Neural cell (in vitro differentiated cells): ENCODE measurements around the gene NHS. TPM values are rescaled to one million over a fixed set of nuclear protein-coding genes. Genes with fewer than 3 reads are reported as not detected.

Source experiments
- H2AFZ ChIP-seq: fragments of 200-600, 300-800 bp; sonication (generic), shearing (Covaris generic); 2 replicates; pipeline ENCODE4 v1.6.0; 2014; ENCODE audit warnings: low read depth, mild to moderate bottlenecking, antibody characterized with exemption, low read length, moderate library complexity
- H3F3A ChIP-seq: fragments of 200-600 bp; shearing (Covaris generic); 2 replicates; pipeline ENCODE4 v1.6.1; 2016; ENCODE audit warnings: mild to moderate bottlenecking, moderate library complexity, mixed read lengths, antibody characterized with exemption, low read length; ENCODE audit not compliant: insufficient read depth, poor library complexity, severe bottlenecking
- H3K27ac ChIP-seq: fragments of 200-600, 300-800 bp; sonication (generic), shearing (Covaris generic); 2 replicates; pipeline ENCODE4 v1.5.1; 2014; ENCODE audit warnings: mild to moderate bottlenecking, low read length, moderate library complexity
- H3K27me3 ChIP-seq: fragments of 300-800, 200-600 bp; sonication (generic), shearing (Covaris generic); 2 replicates; pipeline ENCODE4 v1.6.0; 2014; ENCODE audit warnings: mild to moderate bottlenecking, low read depth, low read length, moderate library complexity; ENCODE audit not compliant: insufficient read depth
- H3K36me3 ChIP-seq: fragments of 300-800, 200-600 bp; sonication (generic), shearing (Covaris generic); 2 replicates; pipeline ENCODE4 v1.5.1; 2014; ENCODE audit warnings: mild to moderate bottlenecking, antibody characterized with exemption, low read length, moderate library complexity; ENCODE audit not compliant: insufficient read depth
- H3K4me2 ChIP-seq: fragments of 300-800, 200-600 bp; sonication (generic), shearing (Covaris generic); 2 replicates; pipeline ENCODE4 v1.6.0; 2014; ENCODE audit warnings: mild to moderate bottlenecking, low read length
- H3K4me3 ChIP-seq: fragments of 300-800, 200-600 bp; sonication (generic), shearing (Covaris generic); 2 replicates; pipeline ENCODE4 v1.5.1; 2014; ENCODE audit warnings: mild to moderate bottlenecking, low read length, moderate library complexity
- H3K79me2 ChIP-seq: fragments of 200-600 bp; shearing (Covaris generic); replicated peaks from 2 replicates; pipeline ENCODE4 v1.6.0; 2014; ENCODE audit warnings: mild to moderate bottlenecking, low read length, moderate library complexity; ENCODE audit not compliant: insufficient read depth
- H3K9ac ChIP-seq: fragments of 300-800, 200-600 bp; sonication (generic), shearing (Covaris generic); 2 replicates; pipeline ENCODE4 v1.6.1; 2016; ENCODE audit warnings: mild to moderate bottlenecking, low read length, mixed read lengths
- H3K9me2 ChIP-seq: fragments of 200-600 bp; shearing (Covaris generic); 2 replicates; pipeline ENCODE4 v1.6.1; 2016; ENCODE audit warnings: mild to moderate bottlenecking, low read length, mixed read lengths; ENCODE audit not compliant: insufficient read depth
- H3K9me3 ChIP-seq: fragments of 200-600, 300-800 bp; sonication (generic), shearing (Covaris generic); 2 replicates; pipeline ENCODE4 v1.6.1; 2016; ENCODE audit warnings: mild to moderate bottlenecking, mixed run types, low read length, moderate library complexity, mixed read lengths
- H4K20me1 ChIP-seq: fragments of 200-600 bp; shearing (Covaris generic); 2 replicates; pipeline ENCODE4 v1.6.1; 2016; ENCODE audit warnings: mild to moderate bottlenecking, mixed run types; ENCODE audit not compliant: insufficient read depth
- EP300 ChIP-seq: fragments of 450-650 bp; conservative IDR thresholded peaks from 2 replicates; pipeline ENCODE4 v1.6.1; 2014; ENCODE audit warnings: antibody characterized with exemption, mild to moderate bottlenecking, moderate library complexity; ENCODE audit not compliant: poor library complexity, severe bottlenecking
- EZH2 ChIP-seq: fragments of 200-600, 300-800 bp; shearing (Covaris generic), sonication (generic); IDR thresholded peaks from 2 replicates; pipeline ENCODE4 v1.6.1; 2014; ENCODE audit warnings: antibody characterized with exemption, low read length, borderline replicate concordance, mild to moderate bottlenecking; ENCODE audit not compliant: insufficient read depth, poor library complexity, severe bottlenecking
- MXI1 ChIP-seq: fragments of 450-650 bp; conservative IDR thresholded peaks from 2 replicates; pipeline ENCODE4 v1.6.1; 2014; ENCODE audit warnings: antibody characterized with exemption, mild to moderate bottlenecking; ENCODE audit not compliant: poor library complexity, severe bottlenecking
- POLR2AphosphoS5 ChIP-seq: IDR thresholded peaks from 2 replicates; pipeline ENCODE4 v1.6.1; 2012
- RAD21 ChIP-seq: fragments of 450-650 bp; conservative IDR thresholded peaks from 2 replicates; pipeline ENCODE4 v1.6.1; 2014; ENCODE audit warnings: antibody characterized with exemption, mild to moderate bottlenecking, moderate library complexity
- SMC3 ChIP-seq: fragments of 450-650 bp; conservative IDR thresholded peaks from 2 replicates; pipeline ENCODE4 v1.6.1; 2014; ENCODE audit warnings: antibody characterized with exemption, mild to moderate bottlenecking, moderate library complexity; ENCODE audit not compliant: poor library complexity
- TAF1 ChIP-seq: IDR thresholded peaks from 2 replicates; pipeline ENCODE4 v1.6.1; 2012; ENCODE audit warnings: low read depth
- polyA plus RNA-seq: library from polyadenylated mRNA; depleted of rRNA; stranded (reverse); fragments of >200 nt; gene quantifications from 2 replicates; pipeline ENCODE4 v1.2.3, GENCODE V29; 2014
- TF ChIP-seq, protein P1 (sequence below): fragments of 450-650 bp; IDR thresholded peaks from 2 replicates; pipeline ENCODE4 v1.5.1; 2014; ENCODE audit warnings: antibody characterized with exemption, mild to moderate bottlenecking, moderate library complexity; ENCODE audit not compliant: poor library complexity, severe bottlenecking
- TF ChIP-seq, protein P2 (sequence below): IDR thresholded peaks from 2 replicates; pipeline ENCODE4 v1.6.1; 2012; ENCODE audit warnings: borderline replicate concordance

Gene NHS
- polyA plus RNA-seq, 1 donor from 2014 or later, result 1.9 TPM

DNA sequence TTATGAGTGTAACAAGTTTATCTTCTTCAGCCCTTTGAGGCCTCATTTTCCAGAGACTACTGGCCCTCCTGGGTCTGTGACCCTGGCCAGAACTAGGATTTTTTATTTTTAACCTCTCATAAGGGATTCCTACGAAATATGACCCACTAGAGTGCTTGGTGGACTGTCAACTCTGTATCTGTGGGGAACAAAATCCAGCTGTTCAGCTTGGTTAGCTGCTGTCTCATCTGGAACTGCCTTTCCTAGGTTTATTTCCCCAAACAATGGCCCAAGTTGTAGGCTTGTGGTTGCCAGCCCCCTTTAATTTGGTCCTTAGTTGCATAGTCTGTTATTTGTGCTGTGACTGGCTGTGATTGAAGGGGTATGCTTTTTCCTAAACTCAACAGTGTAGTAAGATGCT is 56.2 kb downstream of the NHS start:
- Histone ChIP-seq H3K9me2 (no peaks in the 10 kb centered on the region), H2AFZ (no peak overlapping the region)
- TF ChIP-seq SMC3 (no peak), EZH2 (no peak), POLR2AphosphoS5 (no peak), EP300 (no peak)

DNA sequence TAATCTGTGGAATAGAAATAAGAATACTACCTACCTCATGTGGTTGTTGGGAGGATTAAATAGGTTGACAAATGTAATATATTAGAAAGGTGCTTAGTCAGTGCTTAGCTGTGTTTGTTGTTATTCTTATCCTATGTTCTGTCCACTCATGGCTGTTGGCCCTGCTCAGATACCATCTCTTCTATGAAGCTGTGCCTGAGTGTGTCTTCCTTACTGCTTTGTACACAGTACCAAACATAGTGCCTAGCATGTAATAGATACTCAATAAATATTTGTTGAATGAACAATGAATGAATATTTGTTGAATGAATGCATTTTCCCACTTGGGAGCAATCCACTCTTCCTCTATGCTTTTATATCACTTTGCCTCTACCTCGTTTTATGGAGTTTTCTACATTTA is 57.2 kb downstream of the NHS start:
- Histone ChIP-seq H3K4me2 (no peak overlapping the region), H3F3A (no peaks in the 10 kb centered on the region), H2AFZ (no peak overlapping the region), H3K4me3 (no peak overlapping the region), H4K20me1 (no peaks in the 10 kb centered on the region), H3K36me3 (no peaks in the 10 kb centered on the region), H3K9me2 (no peaks in the 10 kb centered on the region), H3K9ac (no peak overlapping the region), H3K9me3 (no peaks in the 10 kb centered on the region), H3K27ac (no peak overlapping the region), H3K27me3 (no peaks in the 10 kb centered on the region), H3K79me2 (no peaks in the 10 kb centered on the region)
- no peak for TF ChIP-seq RAD21
- no peak for TF ChIP-seq EZH2
- TF ChIP-seq, protein P1, sequence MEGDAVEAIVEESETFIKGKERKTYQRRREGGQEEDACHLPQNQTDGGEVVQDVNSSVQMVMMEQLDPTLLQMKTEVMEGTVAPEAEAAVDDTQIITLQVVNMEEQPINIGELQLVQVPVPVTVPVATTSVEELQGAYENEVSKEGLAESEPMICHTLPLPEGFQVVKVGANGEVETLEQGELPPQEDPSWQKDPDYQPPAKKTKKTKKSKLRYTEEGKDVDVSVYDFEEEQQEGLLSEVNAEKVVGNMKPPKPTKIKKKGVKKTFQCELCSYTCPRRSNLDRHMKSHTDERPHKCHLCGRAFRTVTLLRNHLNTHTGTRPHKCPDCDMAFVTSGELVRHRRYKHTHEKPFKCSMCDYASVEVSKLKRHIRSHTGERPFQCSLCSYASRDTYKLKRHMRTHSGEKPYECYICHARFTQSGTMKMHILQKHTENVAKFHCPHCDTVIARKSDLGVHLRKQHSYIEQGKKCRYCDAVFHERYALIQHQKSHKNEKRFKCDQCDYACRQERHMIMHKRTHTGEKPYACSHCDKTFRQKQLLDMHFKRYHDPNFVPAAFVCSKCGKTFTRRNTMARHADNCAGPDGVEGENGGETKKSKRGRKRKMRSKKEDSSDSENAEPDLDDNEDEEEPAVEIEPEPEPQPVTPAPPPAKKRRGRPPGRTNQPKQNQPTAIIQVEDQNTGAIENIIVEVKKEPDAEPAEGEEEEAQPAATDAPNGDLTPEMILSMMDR, result no peak
- no peak for TF ChIP-seq TAF1
- no peak for TF ChIP-seq MXI1
- TF ChIP-seq SMC3, result no peak
- TF ChIP-seq POLR2AphosphoS5, result no peak
- TF ChIP-seq EP300, result no peak
- TF ChIP-seq, protein P2, sequence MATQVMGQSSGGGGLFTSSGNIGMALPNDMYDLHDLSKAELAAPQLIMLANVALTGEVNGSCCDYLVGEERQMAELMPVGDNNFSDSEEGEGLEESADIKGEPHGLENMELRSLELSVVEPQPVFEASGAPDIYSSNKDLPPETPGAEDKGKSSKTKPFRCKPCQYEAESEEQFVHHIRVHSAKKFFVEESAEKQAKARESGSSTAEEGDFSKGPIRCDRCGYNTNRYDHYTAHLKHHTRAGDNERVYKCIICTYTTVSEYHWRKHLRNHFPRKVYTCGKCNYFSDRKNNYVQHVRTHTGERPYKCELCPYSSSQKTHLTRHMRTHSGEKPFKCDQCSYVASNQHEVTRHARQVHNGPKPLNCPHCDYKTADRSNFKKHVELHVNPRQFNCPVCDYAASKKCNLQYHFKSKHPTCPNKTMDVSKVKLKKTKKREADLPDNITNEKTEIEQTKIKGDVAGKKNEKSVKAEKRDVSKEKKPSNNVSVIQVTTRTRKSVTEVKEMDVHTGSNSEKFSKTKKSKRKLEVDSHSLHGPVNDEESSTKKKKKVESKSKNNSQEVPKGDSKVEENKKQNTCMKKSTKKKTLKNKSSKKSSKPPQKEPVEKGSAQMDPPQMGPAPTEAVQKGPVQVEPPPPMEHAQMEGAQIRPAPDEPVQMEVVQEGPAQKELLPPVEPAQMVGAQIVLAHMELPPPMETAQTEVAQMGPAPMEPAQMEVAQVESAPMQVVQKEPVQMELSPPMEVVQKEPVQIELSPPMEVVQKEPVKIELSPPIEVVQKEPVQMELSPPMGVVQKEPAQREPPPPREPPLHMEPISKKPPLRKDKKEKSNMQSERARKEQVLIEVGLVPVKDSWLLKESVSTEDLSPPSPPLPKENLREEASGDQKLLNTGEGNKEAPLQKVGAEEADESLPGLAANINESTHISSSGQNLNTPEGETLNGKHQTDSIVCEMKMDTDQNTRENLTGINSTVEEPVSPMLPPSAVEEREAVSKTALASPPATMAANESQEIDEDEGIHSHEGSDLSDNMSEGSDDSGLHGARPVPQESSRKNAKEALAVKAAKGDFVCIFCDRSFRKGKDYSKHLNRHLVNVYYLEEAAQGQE, result no peak

More for the DNA sequence above, 56.2 kb downstream of the NHS start:
- no peaks in the 10 kb centered on the region for H3K9me3 ChIP-seq
- H3K4me3 ChIP-seq, result no peak overlapping the region
- no peaks in the 10 kb centered on the region for H3K79me2 ChIP-seq
- no peaks in the 10 kb centered on the region for H3K36me3 ChIP-seq
- no peak overlapping the region for H3K9ac ChIP-seq
- no peaks in the 10 kb centered on the region for H4K20me1 ChIP-seq
- no peaks in the 10 kb centered on the region for H3F3A ChIP-seq
- no peaks in the 10 kb centered on the region for H3K27me3 ChIP-seq
- H3K27ac ChIP-seq, result no peak overlapping the region
- no peak overlapping the region for H3K4me2 ChIP-seq

DNA sequence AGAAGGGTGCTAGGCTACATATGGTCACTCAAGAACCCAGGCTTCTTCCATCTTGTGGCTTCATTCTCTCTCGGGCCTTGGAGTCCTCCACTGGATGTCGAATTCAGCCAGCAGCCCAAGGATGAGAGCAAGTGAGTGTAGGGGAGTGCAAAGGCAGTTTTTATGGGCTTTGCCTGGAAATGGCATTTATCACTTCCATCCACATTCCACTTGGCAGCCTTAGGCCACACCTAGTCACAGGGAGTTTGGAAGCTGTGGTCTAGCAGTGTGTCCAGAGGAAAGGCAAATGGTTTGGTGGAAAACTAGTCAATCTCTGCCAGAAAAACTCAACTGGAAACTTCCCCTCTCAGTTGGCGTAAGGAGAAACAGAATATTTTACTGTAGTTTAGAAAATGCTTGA is 59.0 kb downstream of the NHS start:
- no peaks in the 10 kb centered on the region for H4K20me1 ChIP-seq
- no peaks in the 10 kb centered on the region for H3K9me2 ChIP-seq
- H3K4me2 ChIP-seq, result no peak overlapping the region
- H3K36me3 ChIP-seq, result no peaks in the 10 kb centered on the region
- H2AFZ ChIP-seq, result no peak overlapping the region
- no peaks in the 10 kb centered on the region for H3K79me2 ChIP-seq
- H3K27me3 ChIP-seq, result no peaks in the 10 kb centered on the region
- H3K9ac ChIP-seq, result no peak overlapping the region
- TF ChIP-seq SMC3 (no peak), EP300 (no peak)
- H3K9me3 ChIP-seq, result no peaks in the 10 kb centered on the region
- H3K27ac ChIP-seq, result no peak overlapping the region
- H3K4me3 ChIP-seq, result no peak overlapping the region
- no peaks in the 10 kb centered on the region for H3F3A ChIP-seq
